Mesenchymal stem cell (in vitro differentiated cells and primary cell): Measurements from ENCODE around the gene SKOR1. TPM values are rescaled to one million over a fixed set of nuclear protein-coding genes. Genes with fewer than 3 reads are reported as not detected.

ENCODE experiments used
- small RNA-seq: library from polyadenylated mRNA; stranded (forward); fragments of <200 nt; extraction: miRNeasy Mini kit (QIAGEN cat#:217004); gene quantifications from one replicate; pipeline ENCODE3, GENCODE V24; 2013; ENCODE audit warnings: low read depth

SKOR1 gene

Small RNAs within 50 kb of the gene (small RNA-seq; reads per million reads assigned to genes)
- not detected for gene RNU6-1
